ENCODE data around the gene LRRC8E. TPM values are rescaled to one million over a fixed set of nuclear protein-coding genes. Genes with fewer than 3 reads are reported as not detected.

LRRC8E gene
- total and polyA plus RNA-seq, 10 of the 15 experiments (the other 5 are each of a cell fraction or from before 2014, with no cell fraction given) = 0.04 to 0.32 (median 0.25) TPM; not detected in 7

DNA sequence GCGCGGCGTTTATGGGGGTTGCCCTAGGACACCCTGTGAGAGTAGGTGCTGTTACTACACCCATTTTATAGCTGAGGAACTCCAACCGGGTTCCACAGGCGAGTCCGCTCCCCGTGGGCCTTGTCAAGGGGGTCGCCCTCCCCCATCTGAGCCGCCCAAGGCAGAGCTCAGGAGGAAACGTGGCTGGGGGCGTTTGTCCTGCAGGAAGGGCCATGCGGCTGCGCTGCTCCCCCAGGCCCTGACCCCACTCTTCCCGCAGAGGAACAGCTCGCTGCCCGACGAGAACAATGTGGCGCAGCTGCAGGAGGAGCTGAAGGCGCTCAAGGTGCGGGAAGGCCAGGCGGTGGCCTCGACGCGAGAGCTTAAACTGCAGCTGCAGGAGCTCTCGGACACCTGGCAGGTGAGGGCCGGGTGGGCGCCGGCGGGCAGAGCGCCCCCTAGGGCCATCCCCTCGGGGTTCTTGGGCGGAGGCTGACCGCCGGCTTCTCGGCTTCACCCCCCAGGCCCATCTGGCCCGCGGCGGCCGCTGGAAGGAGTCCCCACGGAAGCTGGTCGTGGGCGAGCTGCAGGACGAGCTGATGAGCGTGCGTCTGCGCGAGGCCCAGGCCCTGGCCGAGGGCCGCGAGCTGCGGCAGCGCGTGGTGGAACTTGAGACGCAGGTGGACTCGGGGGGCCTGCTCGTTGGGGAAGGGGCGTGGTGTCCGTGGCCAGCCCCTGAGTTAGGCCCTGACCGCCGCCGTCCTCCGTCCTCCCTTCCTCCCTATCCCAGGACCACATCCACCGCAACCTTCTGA is 26.5 kb upstream of the LRRC8E start:
- peak overlapping the region; percentile 48 for H3K4me2 ChIP-seq (ENCODE audit: control insufficient read depth, insufficient read depth)
- H3K9me3 ChIP-seq (replicated peaks; ENCODE audit: control insufficient read depth, insufficient read depth, low read length) = no peaks in the 10 kb centered on the region; the same call in 2 of the 3 replicates
- RAD21 ChIA-PET (ENCODE audit: unreplicated experiment) = interaction anchor here (1.1 kb wide), 1 partner anchor 10 kb away, joined by 3 read pairs; no protein-coding TSS in a partner anchor
- no peak overlapping the region for H3K27ac ChIP-seq (ENCODE audit: control insufficient read depth, insufficient read depth)
- peaks cover 7% of the 10 kb centered on the region; the same call in 1 of the 2 replicates for H3K4me1 ChIP-seq (ENCODE audit: control insufficient read depth, insufficient read depth, low read length)
- TF ChIP-seq ZBTB4 (CRISPR knock-in tag; IDR thresholded peaks at IDR 0.05) (no peak), TCF3 (IDR thresholded peaks at IDR 0.05; ENCODE audit: borderline replicate concordance, insufficient read depth, low read depth, low read length) (0 out of 2 replicates have a peak, but pooled peaks have one; percentile 13)
- H3K79me2 ChIP-seq (ENCODE audit: control insufficient read depth, insufficient read depth, low read length) = no peaks in the 10 kb centered on the region
- POLR2A ChIA-PET = interaction anchor here (0.6 kb wide), 1 partner anchor 512 kb away, joined by 3 read pairs; no protein-coding TSS in a partner anchor
- H3K9ac ChIP-seq (ENCODE audit: control insufficient read depth, insufficient read depth, low read length) = no peak overlapping the region
- H3K4me3 ChIP-seq = no peak overlapping the region
- intact Hi-C loops (cut with micrococcal nuclease; ENCODE audit: unreplicated experiment) = no loop called here
- H3K27me3 ChIP-seq (replicated peaks in 1 of 2; ENCODE audit: control insufficient read depth in 2 of 2, insufficient read depth in 2 of 2, low read length in 1 of 2) = peaks cover 2 to 13% of the 10 kb centered on the region in 2 experiments; a peak in 3 of 4 replicates
- ATAC-seq (no peak), DNase-seq (ENCODE audit: low read depth, low spot score) (no peak), FAIRE-seq (no peak)
- no TSS peak for BruUV-seq (replicated peaks)
- no peaks in the 10 kb centered on the region for H4K20me1 ChIP-seq (ENCODE audit: control insufficient read depth, insufficient read depth)
- H3K36me3 ChIP-seq (ENCODE audit: control insufficient read depth in 2 of 2, insufficient read depth in 2 of 2, low read length in 1 of 2) = no peaks in the 10 kb centered on the region
- 18% methylated on average over 62 of the region's 63 CpGs for WGBS (ENCODE audit: insufficient coverage, insufficient replicate concordance, low lambda C conversion rate, missing lambda C conversion rate)
- H2AFZ ChIP-seq (ENCODE audit: control insufficient read depth, low read depth, low read length) = peak overlapping the region; percentile 34; the same call in 1 of the 2 replicates
- in situ Hi-C loops (cut with MboI) = no loop called here
- SMC1A ChIA-PET (ENCODE audit: uncharacterized antibody, unreplicated experiment) = no interaction called here
- CTCF ChIA-PET = interaction anchor here (0.6 to 1.8 kb wide), 7 partner anchors 9 to 141 kb away, joined by 3 to 9 read pairs (median 3); no protein-coding TSS in a partner anchor
